ENCODE data around the gene ANKH. TPM values are rescaled to one million over a fixed set of nuclear protein-coding genes. Genes with fewer than 3 reads are reported as not detected.

ANKH gene
- total RNA-seq, 1 experiment from 2014 or later, result 81.4 TPM

DNA sequence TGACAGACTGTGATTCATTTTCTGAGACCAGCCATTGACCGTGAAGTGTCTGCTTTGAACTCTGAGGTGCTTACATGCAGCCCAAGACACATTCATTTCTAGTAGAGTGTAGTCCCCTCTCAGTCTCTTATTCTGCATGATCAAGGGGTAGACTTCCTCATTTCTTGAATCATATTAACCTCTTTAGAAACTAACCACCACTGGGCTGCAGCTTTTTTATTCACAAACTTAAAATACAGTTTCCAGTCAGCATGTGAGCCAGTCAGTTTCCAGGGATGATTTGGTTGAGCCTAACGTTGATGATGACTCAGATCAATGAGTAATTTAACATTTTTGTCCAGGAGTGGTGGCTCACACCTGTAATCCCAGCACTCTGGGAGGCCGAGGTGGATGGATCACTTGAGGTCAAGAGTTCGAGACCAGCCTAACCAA is 147.9 kb downstream of the ANKH start:
- TF ChIP-seq, protein P1, sequence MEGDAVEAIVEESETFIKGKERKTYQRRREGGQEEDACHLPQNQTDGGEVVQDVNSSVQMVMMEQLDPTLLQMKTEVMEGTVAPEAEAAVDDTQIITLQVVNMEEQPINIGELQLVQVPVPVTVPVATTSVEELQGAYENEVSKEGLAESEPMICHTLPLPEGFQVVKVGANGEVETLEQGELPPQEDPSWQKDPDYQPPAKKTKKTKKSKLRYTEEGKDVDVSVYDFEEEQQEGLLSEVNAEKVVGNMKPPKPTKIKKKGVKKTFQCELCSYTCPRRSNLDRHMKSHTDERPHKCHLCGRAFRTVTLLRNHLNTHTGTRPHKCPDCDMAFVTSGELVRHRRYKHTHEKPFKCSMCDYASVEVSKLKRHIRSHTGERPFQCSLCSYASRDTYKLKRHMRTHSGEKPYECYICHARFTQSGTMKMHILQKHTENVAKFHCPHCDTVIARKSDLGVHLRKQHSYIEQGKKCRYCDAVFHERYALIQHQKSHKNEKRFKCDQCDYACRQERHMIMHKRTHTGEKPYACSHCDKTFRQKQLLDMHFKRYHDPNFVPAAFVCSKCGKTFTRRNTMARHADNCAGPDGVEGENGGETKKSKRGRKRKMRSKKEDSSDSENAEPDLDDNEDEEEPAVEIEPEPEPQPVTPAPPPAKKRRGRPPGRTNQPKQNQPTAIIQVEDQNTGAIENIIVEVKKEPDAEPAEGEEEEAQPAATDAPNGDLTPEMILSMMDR (conservative IDR thresholded peaks at IDR 0.05), result no peak
- TF ChIP-seq EZH2 (IDR thresholded peaks at IDR 0.05; ENCODE audit: low read depth), result no peak
- no peaks in the 10 kb centered on the region for H3K36me3 ChIP-seq (ENCODE audit: low read depth)
- ChIA-PET POLR2A (ENCODE audit: unreplicated experiment) (no interaction called here), CTCF (no interaction called here)
- no peaks in the 10 kb centered on the region for H3F3A ChIP-seq (ENCODE audit: insufficient read depth, low read depth)
- DNase-seq, result no peak
- H3K4me2 ChIP-seq, result no peak overlapping the region
- BruUV-seq (replicated peaks), result no TSS peak
- no peak overlapping the region for H3K27ac ChIP-seq
- no peaks in the 10 kb centered on the region; the same call in 1 of the 2 replicates for H3K9me3 ChIP-seq (ENCODE audit: insufficient read depth, low read depth)
- no peaks in the 10 kb centered on the region for H3K27me3 ChIP-seq (ENCODE audit: insufficient read depth, low read depth)
- H3K4me3 ChIP-seq, result no peak overlapping the region
- H3K4me1 ChIP-seq (replicated peaks; ENCODE audit: insufficient read depth), result no peaks in the 10 kb centered on the region
- no peaks in the 10 kb centered on the region for H3K79me2 ChIP-seq (ENCODE audit: low read depth)
- no peak overlapping the region for H2AFZ ChIP-seq
- intact Hi-C loops (cut with micrococcal nuclease; ENCODE audit: unreplicated experiment), result no loop called here
- H3K9me2 ChIP-seq (ENCODE audit: insufficient read depth), result no peaks in the 10 kb centered on the region
- no peaks in the 10 kb centered on the region for H4K20me1 ChIP-seq (ENCODE audit: insufficient read depth)

DNA sequence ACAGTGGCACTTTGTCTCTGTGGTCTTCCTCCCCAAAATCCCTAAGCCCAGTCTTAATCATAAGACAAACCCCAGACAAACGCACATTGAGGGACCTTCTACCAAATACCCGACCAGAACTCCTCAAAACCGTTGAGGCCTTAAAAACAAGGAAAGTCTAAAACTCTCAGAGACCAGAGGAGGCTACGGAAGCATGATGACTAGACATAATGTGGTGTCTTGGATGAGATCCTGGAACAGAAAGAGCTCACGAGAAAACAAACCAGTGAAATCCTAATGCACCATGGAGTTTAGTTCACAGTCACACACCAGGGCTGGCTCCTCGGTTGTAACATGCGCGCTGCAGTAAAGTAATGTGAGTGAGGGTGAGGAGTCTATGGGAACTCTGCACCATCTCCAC is 148.7 kb downstream of the ANKH start:
- Histone ChIP-seq H2AFZ (no peak overlapping the region), H3K27me3 (ENCODE audit: insufficient read depth, low read depth) (no peaks in the 10 kb centered on the region), H3K9me3 (ENCODE audit: insufficient read depth, low read depth) (no peaks in the 10 kb centered on the region; the same call in 1 of the 2 replicates), H3K4me2 (no peak overlapping the region), H3K9me2 (ENCODE audit: insufficient read depth) (no peaks in the 10 kb centered on the region), H4K20me1 (ENCODE audit: insufficient read depth) (no peaks in the 10 kb centered on the region), H3K4me3 (no peak overlapping the region), H3K4me1 (replicated peaks; ENCODE audit: insufficient read depth) (no peaks in the 10 kb centered on the region), H3F3A (ENCODE audit: insufficient read depth, low read depth) (no peaks in the 10 kb centered on the region), H3K27ac (no peak overlapping the region), H3K79me2 (ENCODE audit: low read depth) (no peaks in the 10 kb centered on the region), H3K36me3 (ENCODE audit: low read depth) (no peaks in the 10 kb centered on the region)
- ChIA-PET POLR2A (ENCODE audit: unreplicated experiment) (no interaction called here), CTCF (no interaction called here)
- TF ChIP-seq, protein P1 (conservative IDR thresholded peaks at IDR 0.05), result no peak
- TF ChIP-seq EZH2 (IDR thresholded peaks at IDR 0.05; ENCODE audit: low read depth), result no peak
- no TSS peak for BruUV-seq (replicated peaks)
- DNase-seq, result no peak
- intact Hi-C loops (cut with micrococcal nuclease; ENCODE audit: unreplicated experiment), result no loop called here

DNA sequence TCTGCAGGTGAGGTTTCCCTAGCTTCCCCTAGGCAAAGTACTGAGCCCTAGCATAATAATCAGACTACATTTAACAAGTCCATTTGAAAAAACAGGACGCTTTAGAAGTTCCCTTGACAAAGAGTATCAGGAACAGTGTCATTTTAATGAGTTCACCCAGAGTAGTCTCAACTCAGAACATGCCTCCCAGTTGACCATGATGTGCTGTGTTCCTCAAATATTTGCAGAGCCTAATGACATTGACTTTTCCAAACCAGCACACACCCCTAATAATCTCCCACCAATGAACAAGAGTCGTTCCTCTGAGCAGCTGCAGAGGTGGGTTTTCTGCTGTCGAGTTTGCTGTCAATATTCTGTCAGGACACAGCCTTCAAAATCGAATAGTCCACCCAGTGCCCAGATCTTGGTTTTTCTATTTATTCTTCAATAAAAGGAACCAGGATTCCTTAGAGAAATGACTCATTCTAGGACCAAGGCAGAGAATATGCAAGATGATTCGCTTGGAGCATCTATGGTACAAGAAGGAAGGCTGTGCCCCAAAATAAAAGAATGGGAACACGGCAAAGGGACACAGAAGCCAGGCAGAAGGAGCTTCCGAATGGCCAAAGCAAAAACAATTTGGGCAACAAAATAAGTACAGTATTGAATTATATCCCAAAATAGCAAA is 149.5 kb downstream of the ANKH start:
- Histone ChIP-seq H3K79me2 (ENCODE audit: low read depth) (no peaks in the 10 kb centered on the region), H3K9me3 (ENCODE audit: insufficient read depth, low read depth) (no peaks in the 10 kb centered on the region; the same call in 1 of the 2 replicates), H2AFZ (no peak overlapping the region), H3F3A (ENCODE audit: insufficient read depth, low read depth) (no peaks in the 10 kb centered on the region), H3K4me2 (no peak overlapping the region), H4K20me1 (ENCODE audit: insufficient read depth) (no peaks in the 10 kb centered on the region), H3K27me3 (ENCODE audit: insufficient read depth, low read depth) (no peaks in the 10 kb centered on the region), H3K27ac (no peak overlapping the region), H3K9me2 (ENCODE audit: insufficient read depth) (no peaks in the 10 kb centered on the region), H3K4me1 (replicated peaks; ENCODE audit: insufficient read depth) (no peaks in the 10 kb centered on the region), H3K36me3 (ENCODE audit: low read depth) (no peaks in the 10 kb centered on the region), H3K4me3 (no peak overlapping the region)
- no TSS peak for BruUV-seq (replicated peaks)
- ChIA-PET CTCF (interaction anchor here (0.6 to 1.0 kb wide), 4 partner anchors 32 to 741 kb away, joined by 3 to 7 read pairs (median 3); no protein-coding TSS in a partner anchor), POLR2A (ENCODE audit: unreplicated experiment) (no interaction called here)
- DNase-seq, result no peak
- intact Hi-C loops (cut with micrococcal nuclease; ENCODE audit: unreplicated experiment), result no loop called here
- TF ChIP-seq, protein P1 (conservative IDR thresholded peaks at IDR 0.05), result no peak
- no peak for TF ChIP-seq EZH2 (IDR thresholded peaks at IDR 0.05; ENCODE audit: low read depth)
